Neuronal stem cell (in vitro differentiated cells): Measurements from ENCODE around the gene AFG1L.
"Not testable (repeated sequence)": the region's sequence is repeated elsewhere in the genome, so short reads cannot be mapped to it uniquely, and the experiment has no call there.

Experiments used
- DNase-seq: peaks from one replicate; pipeline ENCODE4 v3.0.0-alpha.2; 2013; ENCODE audit warnings: low spot score
- H2AFZ ChIP-seq: one replicate; pipeline ENCODE4 v1.6.1; 2013; ENCODE audit warnings: mild to moderate bottlenecking, low read length, inconsistent platforms
- H2AK5ac ChIP-seq: 2 replicates; pipeline ENCODE4 v1.6.1; 2013; ENCODE audit warnings: low read depth, mild to moderate bottlenecking, inconsistent platforms, low read length, moderate library complexity, mixed read lengths
- H2BK120ac ChIP-seq: 2 replicates; pipeline ENCODE4 v1.6.1; 2013; ENCODE audit warnings: low read depth, mild to moderate bottlenecking, inconsistent platforms, low read length, moderate library complexity, mixed read lengths
- H2BK12ac ChIP-seq: one replicate; pipeline ENCODE4 v1.6.1; 2013; ENCODE audit warnings: low read length, inconsistent platforms
- H2BK15ac ChIP-seq: 2 replicates; pipeline ENCODE4 v1.6.1; 2013; ENCODE audit warnings: mild to moderate bottlenecking, low read length, inconsistent platforms, mixed read lengths
- H2BK5ac ChIP-seq: one replicate; pipeline ENCODE4 v1.6.1; 2013; ENCODE audit warnings: inconsistent platforms, mild to moderate bottlenecking, low read length, moderate library complexity
- H3K14ac ChIP-seq: one replicate; pipeline ENCODE4 v1.6.1; 2013; ENCODE audit warnings: low read length, inconsistent platforms
- H3K18ac ChIP-seq: 2 replicates; pipeline ENCODE4 v1.6.1; 2013; ENCODE audit warnings: low read length, inconsistent platforms
- H3K23ac ChIP-seq: 2 replicates; pipeline ENCODE4 v1.6.1; 2013; ENCODE audit warnings: low read depth, mild to moderate bottlenecking, mixed read lengths, low read length, inconsistent platforms; ENCODE audit not compliant: poor library complexity
- H3K27ac ChIP-seq: replicated peaks from 3 replicates; pipeline ENCODE4 v1.5.1; 2013; ENCODE audit warnings: low read length, inconsistent platforms
- H3K27me3 ChIP-seq, 3 experiments: 2 replicates each; pipeline ENCODE4 v1.6.1; 2013; ENCODE audit warnings: low read length in 3 of 3, mild to moderate bottlenecking in 2 of 3, inconsistent platforms in 1 of 3, low read depth in 1 of 3, mixed read lengths in 1 of 3, moderate library complexity in 1 of 3; ENCODE audit not compliant: control insufficient read depth in 3 of 3, insufficient read depth in 3 of 3
- H3K36me3 ChIP-seq, 2 donors: replicated peaks in 1 of 2; 2 replicates each; pipeline ENCODE4 v1.6.1; 2013; ENCODE audit warnings: low read length in 2 of 2; ENCODE audit not compliant: control insufficient read depth in 2 of 2, insufficient read depth in 2 of 2
- H3K4ac ChIP-seq: 2 replicates; pipeline ENCODE4 v1.6.1; 2013; ENCODE audit warnings: inconsistent platforms, mild to moderate bottlenecking, low read length, moderate library complexity
- H3K4me1 ChIP-seq, 2 donors: 1 replicate in 1 of 2; 2 replicates in 1 of 2; pipeline ENCODE4 v1.6.1; 2013; ENCODE audit warnings: low read length in 2 of 2, low read depth in 1 of 2; ENCODE audit not compliant: control insufficient read depth in 2 of 2, insufficient read depth in 1 of 2
- H3K4me2 ChIP-seq: one replicate; pipeline ENCODE4 v1.6.1; 2013; ENCODE audit warnings: mild to moderate bottlenecking, low read length, inconsistent platforms; ENCODE audit not compliant: insufficient read depth, poor library complexity, severe bottlenecking
- H3K4me3 ChIP-seq, 2 donors: 2 replicates each; pipeline ENCODE4 v1.5.1; 2013; ENCODE audit warnings: low read length in 2 of 2, mild to moderate bottlenecking in 2 of 2, inconsistent platforms in 1 of 2, moderate library complexity in 1 of 2
- H3K79me1 ChIP-seq: one replicate; pipeline ENCODE4 v1.6.1; 2013; ENCODE audit warnings: low read depth, mild to moderate bottlenecking, inconsistent platforms, low read length, moderate library complexity
- H3K9ac ChIP-seq: one replicate; pipeline ENCODE4 v1.6.1; 2013; ENCODE audit warnings: mild to moderate bottlenecking, low read depth, low read length, inconsistent platforms; ENCODE audit not compliant: poor library complexity
- H3K9me3 ChIP-seq, 2 donors: replicated peaks in 1 of 2; 2 replicates each; pipeline versions ENCODE3 to v1.6.1; 2013; ENCODE audit warnings: low read length in 2 of 2, mild to moderate bottlenecking in 2 of 2, inconsistent platforms in 1 of 2, low read depth in 1 of 2, mixed read lengths in 1 of 2, moderate library complexity in 1 of 2; ENCODE audit not compliant: control insufficient read depth in 2 of 2, insufficient read depth in 1 of 2
- H4K8ac ChIP-seq: one replicate; pipeline ENCODE4 v1.6.1; 2013; ENCODE audit warnings: low read depth, mild to moderate bottlenecking, inconsistent platforms, low read length, moderate library complexity
- H4K91ac ChIP-seq: one replicate; pipeline ENCODE4 v1.6.1; 2013; ENCODE audit warnings: low read length, low read depth, mild to moderate bottlenecking, inconsistent platforms; ENCODE audit not compliant: poor library complexity
- WGBS, 2 donors: extraction: QIAGEN DNeasy Blood & Tissue Kit; methylation state at CpG; one replicate each; pipeline ENCODE4 v1.1.7; 2013; ENCODE audit warnings: missing lambda C conversion rate in 2 of 2, mixed read lengths in 1 of 2; ENCODE audit not compliant: insufficient read length in 2 of 2, insufficient replicate concordance in 1 of 2; ENCODE audit errors: extremely low coverage in 2 of 2; 5-methylcytosine and 5-hydroxymethylcytosine counted together

Gene AFG1L

DNA sequence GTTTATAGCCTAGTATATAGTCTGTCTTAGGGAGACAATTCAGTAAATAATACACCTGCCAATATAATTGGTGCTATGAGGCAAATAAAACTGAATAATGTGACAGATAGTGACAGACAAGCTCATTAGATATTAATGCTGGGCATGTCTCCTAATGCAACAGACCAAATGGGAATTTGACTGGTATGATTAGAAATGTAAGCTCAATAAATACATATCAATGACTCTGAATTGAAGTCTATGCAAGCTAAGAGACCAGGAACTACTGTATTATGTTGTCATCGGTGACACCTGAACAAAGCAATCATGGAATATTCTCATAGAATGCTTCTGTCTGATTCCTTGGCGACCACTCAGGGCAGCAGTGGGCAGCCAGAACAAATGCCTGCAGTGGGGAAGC lies 31.5 kb upstream of the AFG1L start:
- Histone ChIP-seq H2BK120ac (no peak overlapping the region), H4K8ac (no peak overlapping the region), H2AK5ac (no peak overlapping the region), H3K18ac (no peak overlapping the region), H3K4ac (no peak overlapping the region), H2BK12ac (no peak overlapping the region), H2BK15ac (no peak overlapping the region), H3K27ac (no peak overlapping the region), H3K9ac (no peak overlapping the region), H3K4me1 (peaks cover 0 to 3% of the 10 kb centered on the region in 2 donors), H3K27me3 (no peaks in the 10 kb centered on the region), H4K91ac (no peak overlapping the region), H3K79me1 (no peaks in the 10 kb centered on the region), H3K9me3 (no peaks in the 10 kb centered on the region), H3K36me3 (peaks cover 0 to 5% of the 10 kb centered on the region in 2 donors), H3K4me3 (no peak overlapping the region), H2BK5ac (no peak overlapping the region), H2AFZ (no peak overlapping the region), H3K23ac (no peak overlapping the region), H3K4me2 (no peak overlapping the region), H3K14ac (no peak overlapping the region)
- no peak for DNase-seq
- WGBS, 2 donors = no CpG with 5 or more reads among the region's 2 CpGs

DNA sequence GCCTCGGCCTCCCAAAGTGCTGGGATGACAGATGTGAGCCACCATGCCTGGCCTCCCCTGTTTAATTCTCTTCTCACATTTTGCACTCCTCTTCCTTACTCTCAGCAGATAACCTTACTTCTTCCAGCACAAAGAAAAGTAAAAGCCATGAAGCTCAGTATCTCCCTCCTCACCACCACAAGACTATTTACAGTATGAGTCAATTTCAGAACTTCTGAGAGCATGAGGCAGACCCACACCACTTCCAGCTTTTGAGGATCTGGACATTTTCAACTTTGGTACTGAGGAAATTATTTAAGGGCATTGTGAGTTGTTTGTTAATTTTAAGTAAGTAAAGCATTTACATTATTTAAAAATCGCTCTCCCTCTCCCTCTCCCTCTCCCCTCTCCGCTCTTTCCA lies 26.0 kb upstream of the AFG1L start:
- Histone ChIP-seq H4K91ac (no peak overlapping the region), H3K18ac (no peak overlapping the region), H3K27ac (no peak overlapping the region), H3K23ac (no peak overlapping the region), H2BK15ac (no peak overlapping the region), H3K4ac (no peak overlapping the region), H3K36me3 (no peaks in the 10 kb centered on the region), H3K79me1 (no peaks in the 10 kb centered on the region), H3K14ac (no peak overlapping the region), H2BK12ac (no peak overlapping the region), H3K9me3 (no peaks in the 10 kb centered on the region), H3K27me3 (no peaks in the 10 kb centered on the region), H2AFZ (no peak overlapping the region), H3K4me1 (no peaks in the 10 kb centered on the region), H4K8ac (no peak overlapping the region), H3K4me3 (no peak overlapping the region), H2BK5ac (no peak overlapping the region), H2AK5ac (no peak overlapping the region), H2BK120ac (no peak overlapping the region), H3K9ac (no peak overlapping the region), H3K4me2 (no peak overlapping the region)
- WGBS, 2 donors = no CpG with 5 or more reads among the region's 3 CpGs
- no peak for DNase-seq

DNA sequence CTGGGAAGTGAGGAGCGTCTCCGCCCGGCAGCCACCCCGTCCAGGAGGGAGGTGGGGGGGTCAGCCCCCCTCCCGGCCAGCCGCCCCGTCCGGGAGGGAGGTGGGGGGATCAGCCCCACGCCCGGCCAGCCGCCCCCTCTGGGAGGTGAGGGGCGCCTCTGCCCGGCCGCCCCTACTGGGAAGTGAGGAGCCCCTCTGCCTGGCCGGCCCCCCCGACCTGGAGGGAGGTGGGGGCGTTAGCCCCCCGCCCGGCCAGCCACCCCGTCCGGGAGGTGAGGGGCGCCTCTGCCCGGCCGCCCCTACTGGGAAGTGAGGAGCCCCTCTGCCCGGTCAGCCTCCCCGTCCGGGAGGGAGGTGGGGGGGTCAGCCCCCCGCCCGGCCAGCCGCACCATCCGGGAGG lies 24.9 kb upstream of the AFG1L start:
- not testable (repeated sequence) for DNase-seq, H4K8ac ChIP-seq, H3K4me2 ChIP-seq, H3K4me3 ChIP-seq, H4K91ac ChIP-seq, H3K18ac ChIP-seq, H3K14ac ChIP-seq, H3K23ac ChIP-seq, H3K9ac ChIP-seq, H3K9me3 ChIP-seq, H2BK120ac ChIP-seq, H3K4me1 ChIP-seq, H3K27ac ChIP-seq, H2AFZ ChIP-seq, H2BK15ac ChIP-seq, H3K27me3 ChIP-seq, H2BK5ac ChIP-seq, H3K4ac ChIP-seq, H2AK5ac ChIP-seq, H3K36me3 ChIP-seq, H2BK12ac ChIP-seq, H3K79me1 ChIP-seq
- no CpG with 5 or more reads among the region's 31 CpGs for WGBS, 2 donors

DNA sequence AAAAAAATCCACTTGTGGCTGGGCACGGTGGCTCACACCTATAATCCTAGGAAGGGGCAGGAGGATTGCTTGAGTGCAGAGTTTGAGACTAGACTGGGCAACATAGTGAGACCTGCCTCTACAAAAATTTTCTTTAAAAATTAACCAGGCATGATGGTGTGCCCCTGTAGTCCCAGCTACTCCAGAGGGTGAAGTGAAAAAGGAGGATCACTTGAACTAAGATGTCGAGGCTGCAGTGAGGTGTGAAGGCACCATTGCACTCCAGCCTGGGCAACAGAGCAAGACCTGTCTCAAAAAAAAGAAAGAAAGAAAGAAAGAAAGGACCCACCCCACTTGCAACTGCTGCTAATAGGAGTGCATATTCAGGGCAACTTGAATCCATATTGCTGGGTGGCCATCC lies 20.3 kb upstream of the AFG1L start:
- no peak overlapping the region for H2AK5ac ChIP-seq
- H4K91ac ChIP-seq = no peak overlapping the region
- H3K4me3 ChIP-seq = no peak overlapping the region
- no peak overlapping the region for H2BK12ac ChIP-seq
- no peak overlapping the region for H2BK120ac ChIP-seq
- H3K18ac ChIP-seq = no peak overlapping the region
- no peak for DNase-seq
- H3K4ac ChIP-seq = no peak overlapping the region
- no peaks in the 10 kb centered on the region for H3K9me3 ChIP-seq
- H3K79me1 ChIP-seq = no peaks in the 10 kb centered on the region
- no peak overlapping the region for H3K9ac ChIP-seq
- H2BK5ac ChIP-seq = no peak overlapping the region
- no peak overlapping the region for H3K27ac ChIP-seq
- H3K14ac ChIP-seq = no peak overlapping the region
- no CpG with 5 or more reads among the region's 2 CpGs for WGBS, 2 donors
- H3K36me3 ChIP-seq = no peaks in the 10 kb centered on the region
- no peak overlapping the region for H4K8ac ChIP-seq
- H3K4me2 ChIP-seq = no peak overlapping the region
- peaks cover 0 to 2% of the 10 kb centered on the region in 2 donors for H3K4me1 ChIP-seq
- H2BK15ac ChIP-seq = no peak overlapping the region
- no peak overlapping the region for H3K23ac ChIP-seq
- no peaks in the 10 kb centered on the region for H3K27me3 ChIP-seq
- H2AFZ ChIP-seq = no peak overlapping the region
